ENCODE measurements around the gene BCL2L12.
"Not testable (repeated sequence)": the region's sequence is repeated elsewhere in the genome, so short reads cannot be mapped to it uniquely, and the experiment has no call there.

- not testable (repeated sequence) for TF ChIP-seq ZNF8, GLIS3, ZFP3 (CRISPR knock-in tag; IDR thresholded peaks at IDR 0.05)
Measured at GRCh38 chr19:49719420-49719819, 53.7 kb downstream of the BCL2L12 start.
